Measurements from ENCODE around the gene CLRN3.

CLRN3 gene

GRCh38 chr10:127877116-127877515 lies 15.6 kb downstream of the CLRN3 start:
- Histone ChIP-seq H3K9me2 (replicated peaks; ENCODE audit: insufficient read depth, low read length) (no peaks in the 10 kb centered on the region), H3K4me2 (ENCODE audit: low read depth, low read length, poor library complexity, severe bottlenecking) (no peak overlapping the region), H3K27ac (ENCODE audit: low read depth, low read length) (no peak overlapping the region), H3F3A (ENCODE audit: insufficient read depth) (no peaks in the 10 kb centered on the region), H3K4me3 (ENCODE audit: insufficient read depth, low read length, poor library complexity, severe bottlenecking) (no peak overlapping the region), H2AFZ (ENCODE audit: low read depth, low read length, severe bottlenecking) (no peak overlapping the region), H3K36me3 (ENCODE audit: low read length) (no peaks in the 10 kb centered on the region), H3K9ac (ENCODE audit: low read length) (no peak overlapping the region), H4K20me1 (ENCODE audit: low read depth, low read length) (no peaks in the 10 kb centered on the region), H3K9me3 (ENCODE audit: insufficient read depth, low read length) (no peaks in the 10 kb centered on the region), H3K27me3 (ENCODE audit: low read length) (no peaks in the 10 kb centered on the region), H3K79me2 (ENCODE audit: insufficient read depth, low read length) (no peaks in the 10 kb centered on the region)
- no peak for TF ChIP-seq CTCF (IDR thresholded peaks at IDR 0.05; ENCODE audit: insufficient read depth, low read length, poor library complexity, severe bottlenecking)
- no peak for TF ChIP-seq EZH2phosphoT487 (conservative IDR thresholded peaks at IDR 0.05; ENCODE audit: low read length)

GRCh38 chr10:127875916-127876315 lies 16.8 kb downstream of the CLRN3 start:
- no peaks in the 10 kb centered on the region for H3K9me3 ChIP-seq (ENCODE audit: insufficient read depth, low read length)
- no peaks in the 10 kb centered on the region for H4K20me1 ChIP-seq (ENCODE audit: low read depth, low read length)
- TF ChIP-seq CTCF (IDR thresholded peaks at IDR 0.05; ENCODE audit: insufficient read depth, low read length, poor library complexity, severe bottlenecking) (no peak), EZH2phosphoT487 (conservative IDR thresholded peaks at IDR 0.05; ENCODE audit: low read length) (no peak)
- no peaks in the 10 kb centered on the region for H3K79me2 ChIP-seq (ENCODE audit: insufficient read depth, low read length)
- H2AFZ ChIP-seq (ENCODE audit: low read depth, low read length, severe bottlenecking), result no peak overlapping the region
- H3K9me2 ChIP-seq (replicated peaks; ENCODE audit: insufficient read depth, low read length), result no peaks in the 10 kb centered on the region
- H3K9ac ChIP-seq (ENCODE audit: low read length), result no peak overlapping the region
- no peak overlapping the region for H3K4me3 ChIP-seq (ENCODE audit: insufficient read depth, low read length, poor library complexity, severe bottlenecking)
- no peaks in the 10 kb centered on the region for H3F3A ChIP-seq (ENCODE audit: insufficient read depth)
- H3K36me3 ChIP-seq (ENCODE audit: low read length), result no peaks in the 10 kb centered on the region
- no peak overlapping the region for H3K27ac ChIP-seq (ENCODE audit: low read depth, low read length)
- no peaks in the 10 kb centered on the region for H3K27me3 ChIP-seq (ENCODE audit: low read length)
- no peak overlapping the region for H3K4me2 ChIP-seq (ENCODE audit: low read depth, low read length, poor library complexity, severe bottlenecking)

- Histone ChIP-seq H3K36me3 (ENCODE audit: low read length) (no peaks in the 10 kb centered on the region), H3K27ac (ENCODE audit: low read depth, low read length) (no peak overlapping the region), H3K4me2 (ENCODE audit: low read depth, low read length, poor library complexity, severe bottlenecking) (no peak overlapping the region), H3F3A (ENCODE audit: insufficient read depth) (no peaks in the 10 kb centered on the region), H3K4me3 (ENCODE audit: insufficient read depth, low read length, poor library complexity, severe bottlenecking) (no peak overlapping the region), H2AFZ (ENCODE audit: low read depth, low read length, severe bottlenecking) (no peak overlapping the region), H3K9me3 (ENCODE audit: insufficient read depth, low read length) (no peaks in the 10 kb centered on the region), H3K27me3 (ENCODE audit: low read length) (no peaks in the 10 kb centered on the region), H3K9ac (ENCODE audit: low read length) (no peak overlapping the region), H3K79me2 (ENCODE audit: insufficient read depth, low read length) (no peaks in the 10 kb centered on the region), H3K9me2 (replicated peaks; ENCODE audit: insufficient read depth, low read length) (no peaks in the 10 kb centered on the region), H4K20me1 (ENCODE audit: low read depth, low read length) (no peaks in the 10 kb centered on the region)
- TF ChIP-seq CTCF (IDR thresholded peaks at IDR 0.05; ENCODE audit: insufficient read depth, low read length, poor library complexity, severe bottlenecking), result no peak
Measured at GRCh38 chr10:127875449-127875765, 17.3 kb downstream of the CLRN3 start.

All from SU-DHL-6 (cell line).